Eye (tissue), 1 donor: ENCODE results near the gene CCDC78.

ENCODE experiments used
- DNase-seq: peaks from one replicate; pipeline ENCODE4 v3.0.0-alpha.2; 2015

CCDC78 gene

GRCh38 chr16:722835-723633 lies 3.2 kb downstream of the CCDC78 start:
- peak; percentile 1 for DNase-seq

GRCh38 chr16:721765-722540 lies 4.3 kb downstream of the CCDC78 start:
- DNase-seq, result peak; percentile 4

GRCh38 chr16:720990-721764 lies 5.1 kb downstream of the CCDC78 start, which contains the start of gene ANTKMT:
TSS of gene ANTKMT (plus strand) at chr16:721146. CDS start at chr16:721275, 129 bp downstream.
- DNase-seq, result peak; percentile 90

- DNase-seq, result peak; percentile 94
These were observed 5.7 kb downstream of the CCDC78 start for GRCh38 chr16:720447-720989.

GRCh38 chr16:719815-720446 lies 6.3 kb downstream of the CCDC78 start:
- DNase-seq, result no peak

GRCh38 chr16:718922-719321 lies 7.3 kb downstream of the CCDC78 start:
- no peak for DNase-seq

GRCh38 chr16:718389-718788 lies 7.9 kb downstream of the CCDC78 start:
- DNase-seq, result no peak

GRCh38 chr16:717450-718245 lies 8.6 kb downstream of the CCDC78 start:
- DNase-seq, result peak; percentile 25

GRCh38 chr16:716768-717325 lies 9.4 kb downstream of the CCDC78 start:
- no peak for DNase-seq

- DNase-seq, result peak; percentile 92
These were observed 10.1 kb downstream of the CCDC78 start for GRCh38 chr16:716200-716568.

GRCh38 chr16:715477-716199 lies 10.6 kb downstream of the CCDC78 start:
- no peak for DNase-seq

- peak; percentile 95 for DNase-seq
These were observed 11.4 kb downstream of the CCDC78 start, which contains the start of gene METRN for GRCh38 chr16:714558-715476. TSS of gene METRN (plus strand) at chr16:715118. CDS start at chr16:715290, 172 bp downstream.

GRCh38 chr16:714079-714478 lies 12.2 kb downstream of the CCDC78 start:
- DNase-seq, result no peak

- peak; percentile 63 for DNase-seq
These were observed 13.4 kb downstream of the CCDC78 start for GRCh38 chr16:712740-713250.

- DNase-seq, result peak; percentile 84
These were observed 14.5 kb downstream of the CCDC78 start for GRCh38 chr16:711548-712320.

GRCh38 chr16:711084-711483 lies 15.2 kb downstream of the CCDC78 start:
- DNase-seq, result no peak

- DNase-seq, result no peak
These were observed 15.7 kb downstream of the CCDC78 start for GRCh38 chr16:710500-711075.
